ENCODE measurements around the gene HDGF. TPM values are rescaled to one million over a fixed set of nuclear protein-coding genes. Genes with fewer than 3 reads are reported as not detected.

HDGF gene
- total and polyA plus RNA-seq, 9 of the 15 experiments (the other 6 are each of a cell fraction or from before 2014, with no cell fraction given) = 38.8 to 601 (median 400) TPM

- no peak for TF ChIP-seq MGA (IDR thresholded peaks at IDR 0.05)
- no peak; the same call in 1 of the 2 replicates for TF ChIP-seq SOX6 (IDR thresholded peaks at IDR 0.05)
- TF ChIP-seq ESRRA (IDR thresholded peaks at IDR 0.05; ENCODE audit: borderline replicate concordance, low read depth) = 0 out of 2 replicates have a peak, but pooled peaks have one; percentile 52
- TF ChIP-seq JUNB (CRISPR knock-in tag; conservative IDR thresholded peaks at IDR 0.05) = no peak
- TF ChIP-seq ZNF143 (CRISPR knock-in tag; IDR thresholded peaks at IDR 0.05) = peak; percentile 98
- TF ChIP-seq RFX7 (CRISPR knock-in tag; IDR thresholded peaks at IDR 0.05) = no peak
- TF ChIP-seq TRIM24 (IDR thresholded peaks at IDR 0.05) = 0 out of 4 replicates have a peak, but pooled peaks of 1 of the 2 experiments have one; percentile 33
- TF ChIP-seq CEBPB (tag; IDR thresholded peaks at IDR 0.05) = peak; percentile 13; the same call in 1 of the 2 replicates
- TF ChIP-seq, protein P1, sequence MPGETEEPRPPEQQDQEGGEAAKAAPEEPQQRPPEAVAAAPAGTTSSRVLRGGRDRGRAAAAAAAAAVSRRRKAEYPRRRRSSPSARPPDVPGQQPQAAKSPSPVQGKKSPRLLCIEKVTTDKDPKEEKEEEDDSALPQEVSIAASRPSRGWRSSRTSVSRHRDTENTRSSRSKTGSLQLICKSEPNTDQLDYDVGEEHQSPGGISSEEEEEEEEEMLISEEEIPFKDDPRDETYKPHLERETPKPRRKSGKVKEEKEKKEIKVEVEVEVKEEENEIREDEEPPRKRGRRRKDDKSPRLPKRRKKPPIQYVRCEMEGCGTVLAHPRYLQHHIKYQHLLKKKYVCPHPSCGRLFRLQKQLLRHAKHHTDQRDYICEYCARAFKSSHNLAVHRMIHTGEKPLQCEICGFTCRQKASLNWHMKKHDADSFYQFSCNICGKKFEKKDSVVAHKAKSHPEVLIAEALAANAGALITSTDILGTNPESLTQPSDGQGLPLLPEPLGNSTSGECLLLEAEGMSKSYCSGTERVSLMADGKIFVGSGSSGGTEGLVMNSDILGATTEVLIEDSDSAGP (CRISPR knock-in tag; IDR thresholded peaks at IDR 0.05) = no peak; the same call in 1 of the 2 replicates
- TF ChIP-seq, protein P2, sequence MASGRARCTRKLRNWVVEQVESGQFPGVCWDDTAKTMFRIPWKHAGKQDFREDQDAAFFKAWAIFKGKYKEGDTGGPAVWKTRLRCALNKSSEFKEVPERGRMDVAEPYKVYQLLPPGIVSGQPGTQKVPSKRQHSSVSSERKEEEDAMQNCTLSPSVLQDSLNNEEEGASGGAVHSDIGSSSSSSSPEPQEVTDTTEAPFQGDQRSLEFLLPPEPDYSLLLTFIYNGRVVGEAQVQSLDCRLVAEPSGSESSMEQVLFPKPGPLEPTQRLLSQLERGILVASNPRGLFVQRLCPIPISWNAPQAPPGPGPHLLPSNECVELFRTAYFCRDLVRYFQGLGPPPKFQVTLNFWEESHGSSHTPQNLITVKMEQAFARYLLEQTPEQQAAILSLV (tag; IDR thresholded peaks at IDR 0.05) = no peak
- no peak for TF ChIP-seq ZNF57 (CRISPR knock-in tag; IDR thresholded peaks at IDR 0.05)
- TF ChIP-seq RCOR1 (IDR thresholded peaks at IDR 0.05; ENCODE audit: borderline replicate concordance in 1 of 2, low read depth in 2 of 2, low read length in 2 of 2) = peak; percentile 23 to 41; a peak in 2 of 4 replicates
- no peak for TF ChIP-seq ZNF830 (CRISPR knock-in tag; IDR thresholded peaks at IDR 0.05)
- TF ChIP-seq MCM7 (IDR thresholded peaks at IDR 0.05) = no peak
Measured at GRCh38 chr1:156767101-156767878, 15.8 kb upstream of the HDGF start, which contains the start of gene PRCC (continued).

All from K562 (cell line).